Measurements from ENCODE around the gene KANSL1.

The KANSL1 gene

GRCh38 chr17:46173153-46173552 lies 20.1 kb downstream of the KANSL1 start:
- H3K27me3 ChIP-seq (ENCODE audit: control insufficient read depth, insufficient read depth, low read length) = no peaks in the 10 kb centered on the region
- no peaks in the 10 kb centered on the region for H3K9me3 ChIP-seq (ENCODE audit: control insufficient read depth, low read length)
- H3K9ac ChIP-seq (ENCODE audit: low read length) = no peak overlapping the region
- H3K36me3 ChIP-seq (ENCODE audit: control insufficient read depth, insufficient read depth, low read length) = no peaks in the 10 kb centered on the region
- peaks cover 28% of the 10 kb centered on the region for H3K4me1 ChIP-seq (ENCODE audit: control insufficient read depth, insufficient read depth, low read length)
- no peak overlapping the region for H3K4me3 ChIP-seq (ENCODE audit: low read length)

DNA sequence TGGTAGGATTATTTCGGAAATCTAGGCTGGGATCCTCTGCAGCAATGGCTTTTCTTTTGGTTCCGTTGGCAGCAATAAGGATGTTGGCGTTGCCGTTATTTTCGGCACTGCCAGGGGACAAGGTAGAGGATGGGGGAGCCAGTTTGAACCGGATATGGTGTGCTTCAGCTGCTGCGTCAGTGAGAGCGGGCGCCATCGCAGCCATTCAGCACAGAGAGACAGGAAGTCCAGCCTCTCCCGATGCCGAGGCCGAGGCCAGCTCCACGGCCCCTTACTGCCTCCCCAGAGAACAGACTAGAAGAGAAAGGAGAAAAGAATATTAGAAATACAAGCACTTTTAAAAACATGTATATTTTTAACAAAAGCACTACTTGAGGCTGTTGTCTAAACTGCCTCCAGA lies 21.3 kb downstream of the KANSL1 start:
- Histone ChIP-seq H3K9ac (ENCODE audit: low read length) (no peak overlapping the region), H3K27me3 (ENCODE audit: control insufficient read depth, insufficient read depth, low read length) (no peaks in the 10 kb centered on the region)

GRCh38 chr17:46170639-46171429 lies 22.4 kb downstream of the KANSL1 start:
- H3K27me3 ChIP-seq (ENCODE audit: control insufficient read depth, insufficient read depth, low read length) = no peaks in the 10 kb centered on the region
- H3K4me3 ChIP-seq (ENCODE audit: low read length) = no peak overlapping the region
- H3K36me3 ChIP-seq (ENCODE audit: control insufficient read depth, insufficient read depth, low read length) = no peaks in the 10 kb centered on the region
- peaks cover 9% of the 10 kb centered on the region for H3K4me1 ChIP-seq (ENCODE audit: control insufficient read depth, insufficient read depth, low read length)
- H3K9me3 ChIP-seq (ENCODE audit: control insufficient read depth, low read length) = no peaks in the 10 kb centered on the region
- H3K9ac ChIP-seq (ENCODE audit: low read length) = no peak overlapping the region

More for the DNA sequence above, 21.3 kb downstream of the KANSL1 start:
- H3K9me3 ChIP-seq (ENCODE audit: control insufficient read depth, low read length) = no peaks in the 10 kb centered on the region
- no peak overlapping the region for H3K4me3 ChIP-seq (ENCODE audit: low read length)
- no peaks in the 10 kb centered on the region for H3K36me3 ChIP-seq (ENCODE audit: control insufficient read depth, insufficient read depth, low read length)
- peaks cover 19% of the 10 kb centered on the region for H3K4me1 ChIP-seq (ENCODE audit: control insufficient read depth, insufficient read depth, low read length)

- H3K27me3 ChIP-seq (ENCODE audit: control insufficient read depth, insufficient read depth, low read length) = no peaks in the 10 kb centered on the region
- peaks cover 8% of the 10 kb centered on the region for H3K4me1 ChIP-seq (ENCODE audit: control insufficient read depth, insufficient read depth, low read length)
- H3K9me3 ChIP-seq (ENCODE audit: control insufficient read depth, low read length) = no peaks in the 10 kb centered on the region
- H3K9ac ChIP-seq (ENCODE audit: low read length) = no peak overlapping the region
- H3K36me3 ChIP-seq (ENCODE audit: control insufficient read depth, insufficient read depth, low read length) = no peaks in the 10 kb centered on the region
- H3K4me3 ChIP-seq (ENCODE audit: low read length) = no peak overlapping the region
These were observed 23.2 kb downstream of the KANSL1 start for GRCh38 chr17:46169913-46170638.

DNA sequence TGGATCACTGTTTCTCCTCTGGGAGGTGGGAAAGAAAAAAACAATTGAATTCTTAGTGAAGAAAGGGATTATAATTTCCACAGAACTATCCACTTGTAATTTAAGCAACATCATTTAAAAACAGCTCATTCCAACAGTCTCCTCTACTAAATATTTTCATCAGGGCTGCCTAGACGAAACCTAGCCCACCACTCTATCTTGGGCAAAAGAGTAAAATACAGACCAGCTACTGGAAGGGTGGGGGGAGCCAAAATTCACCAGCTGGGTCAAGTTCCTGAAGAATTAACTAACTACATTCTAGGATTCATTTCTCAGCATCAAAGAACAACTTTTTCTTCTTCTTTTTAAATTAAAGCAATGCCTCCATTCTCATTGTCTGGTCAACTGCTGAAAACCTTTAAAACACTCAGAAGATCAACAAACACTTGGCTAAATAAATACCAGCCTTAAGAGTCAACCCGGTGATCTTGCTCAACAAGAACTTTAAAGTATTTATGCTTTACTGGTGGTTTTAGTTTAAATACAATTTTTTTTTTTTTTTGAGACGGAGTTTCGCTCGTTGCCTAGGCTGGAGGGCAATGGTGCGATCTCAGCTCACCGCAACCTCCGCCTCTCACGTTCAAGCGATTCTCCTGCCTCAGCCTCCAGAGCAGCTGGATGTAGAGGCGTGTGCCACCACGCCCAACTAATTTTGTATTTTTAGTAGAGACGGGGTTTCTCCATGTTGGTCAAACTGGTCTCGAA lies 25.2 kb downstream of the KANSL1 start:
- Histone ChIP-seq H3K27me3 (ENCODE audit: control insufficient read depth, insufficient read depth, low read length) (no peaks in the 10 kb centered on the region), H3K9ac (ENCODE audit: low read length) (no peak overlapping the region), H3K4me3 (ENCODE audit: low read length) (no peak overlapping the region), H3K9me3 (ENCODE audit: control insufficient read depth, low read length) (no peaks in the 10 kb centered on the region), H3K4me1 (ENCODE audit: control insufficient read depth, insufficient read depth, low read length) (peaks cover 17% of the 10 kb centered on the region), H3K36me3 (ENCODE audit: control insufficient read depth, insufficient read depth, low read length) (no peaks in the 10 kb centered on the region)

DNA sequence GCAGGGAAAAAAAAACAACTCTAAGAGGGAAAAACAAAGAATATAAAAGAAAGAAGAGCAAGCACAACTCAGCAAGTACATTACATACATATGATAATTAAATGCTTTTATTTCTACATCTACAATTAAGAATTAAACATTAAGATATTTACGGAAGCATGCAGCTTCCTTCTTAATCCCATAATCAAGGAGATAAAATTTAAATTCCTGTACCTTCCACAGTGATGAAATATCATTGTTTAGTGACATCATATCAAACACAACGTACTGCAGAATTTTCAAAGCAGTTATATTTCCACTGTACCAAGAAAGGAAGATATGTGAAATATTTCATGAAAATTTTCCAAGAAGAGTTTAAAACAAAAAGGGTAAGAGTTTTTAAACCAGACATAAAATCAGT lies 26.0 kb downstream of the KANSL1 start:
- Histone ChIP-seq H3K27me3 (ENCODE audit: control insufficient read depth, insufficient read depth, low read length) (no peaks in the 10 kb centered on the region), H3K4me1 (ENCODE audit: control insufficient read depth, insufficient read depth, low read length) (peaks cover 24% of the 10 kb centered on the region), H3K4me3 (ENCODE audit: low read length) (no peak overlapping the region), H3K9me3 (ENCODE audit: control insufficient read depth, low read length) (no peaks in the 10 kb centered on the region), H3K36me3 (ENCODE audit: control insufficient read depth, insufficient read depth, low read length) (no peaks in the 10 kb centered on the region), H3K9ac (ENCODE audit: low read length) (no peak overlapping the region)

- no peak overlapping the region for H3K4me3 ChIP-seq (ENCODE audit: low read length)
- H3K4me1 ChIP-seq (ENCODE audit: control insufficient read depth, insufficient read depth, low read length) = peaks cover 25% of the 10 kb centered on the region
- H3K36me3 ChIP-seq (ENCODE audit: control insufficient read depth, insufficient read depth, low read length) = no peaks in the 10 kb centered on the region
- no peaks in the 10 kb centered on the region for H3K27me3 ChIP-seq (ENCODE audit: control insufficient read depth, insufficient read depth, low read length)
- H3K9me3 ChIP-seq (ENCODE audit: control insufficient read depth, low read length) = no peaks in the 10 kb centered on the region
- no peak overlapping the region for H3K9ac ChIP-seq (ENCODE audit: low read length)
These were observed 26.5 kb downstream of the KANSL1 start for GRCh38 chr17:46166692-46167249.

GRCh38 chr17:46163929-46164594 lies 29.2 kb downstream of the KANSL1 start:
- Histone ChIP-seq H3K9ac (ENCODE audit: low read length) (no peak overlapping the region), H3K4me3 (ENCODE audit: low read length) (no peak overlapping the region), H3K9me3 (ENCODE audit: control insufficient read depth, low read length) (no peaks in the 10 kb centered on the region), H3K27me3 (ENCODE audit: control insufficient read depth, insufficient read depth, low read length) (no peaks in the 10 kb centered on the region), H3K4me1 (ENCODE audit: control insufficient read depth, insufficient read depth, low read length) (peaks cover 25% of the 10 kb centered on the region), H3K36me3 (ENCODE audit: control insufficient read depth, insufficient read depth, low read length) (no peaks in the 10 kb centered on the region)

GRCh38 chr17:46163316-46163715 lies 29.9 kb downstream of the KANSL1 start:
- H3K9me3 ChIP-seq (ENCODE audit: control insufficient read depth, low read length) = no peaks in the 10 kb centered on the region
- H3K36me3 ChIP-seq (ENCODE audit: control insufficient read depth, insufficient read depth, low read length) = no peaks in the 10 kb centered on the region
- H3K9ac ChIP-seq (ENCODE audit: low read length) = no peak overlapping the region
- H3K4me3 ChIP-seq (ENCODE audit: low read length) = no peak overlapping the region
- H3K4me1 ChIP-seq (ENCODE audit: control insufficient read depth, insufficient read depth, low read length) = peaks cover 32% of the 10 kb centered on the region
- H3K27me3 ChIP-seq (ENCODE audit: control insufficient read depth, insufficient read depth, low read length) = no peaks in the 10 kb centered on the region

DNA sequence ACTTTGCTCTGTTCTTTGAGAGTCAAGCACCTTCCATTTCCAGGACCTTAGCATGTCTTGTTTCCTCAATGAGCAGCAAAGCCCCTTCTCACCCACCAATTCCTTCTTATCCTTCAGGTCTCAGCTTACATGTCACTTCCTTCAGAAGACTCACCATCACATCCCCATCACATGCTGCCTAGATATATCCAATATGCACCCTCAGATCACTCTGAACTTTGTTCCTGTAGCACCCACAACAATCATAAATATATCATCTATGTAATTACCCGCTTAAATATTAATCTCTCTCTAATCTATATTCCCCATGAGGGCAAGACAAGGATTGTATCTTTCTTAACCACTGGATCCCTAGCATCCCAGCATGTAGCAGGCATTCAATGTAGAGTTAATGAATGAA lies 30.4 kb downstream of the KANSL1 start:
- Histone ChIP-seq H3K4me1 (ENCODE audit: control insufficient read depth, insufficient read depth, low read length) (peaks cover 32% of the 10 kb centered on the region), H3K27me3 (ENCODE audit: control insufficient read depth, insufficient read depth, low read length) (no peaks in the 10 kb centered on the region), H3K9ac (ENCODE audit: low read length) (no peak overlapping the region), H3K4me3 (ENCODE audit: low read length) (no peak overlapping the region), H3K9me3 (ENCODE audit: control insufficient read depth, low read length) (no peaks in the 10 kb centered on the region), H3K36me3 (ENCODE audit: control insufficient read depth, insufficient read depth, low read length) (no peaks in the 10 kb centered on the region)

- H3K4me3 ChIP-seq (ENCODE audit: low read length) = no peak overlapping the region
- no peak overlapping the region for H3K9ac ChIP-seq (ENCODE audit: low read length)
- peaks cover 55% of the 10 kb centered on the region for H3K4me1 ChIP-seq (ENCODE audit: control insufficient read depth, insufficient read depth, low read length)
- H3K36me3 ChIP-seq (ENCODE audit: control insufficient read depth, insufficient read depth, low read length) = no peaks in the 10 kb centered on the region
- H3K27me3 ChIP-seq (ENCODE audit: control insufficient read depth, insufficient read depth, low read length) = no peaks in the 10 kb centered on the region
- no peaks in the 10 kb centered on the region for H3K9me3 ChIP-seq (ENCODE audit: control insufficient read depth, low read length)
These were observed 33.1 kb downstream of the KANSL1 start for GRCh38 chr17:46160169-46160568.
